ENCODE results near the gene NSG1. TPM values are rescaled to one million over a fixed set of nuclear protein-coding genes. Genes with fewer than 3 reads are reported as not detected.

NSG1 gene
- total RNA-seq, 5 donors from 2014 or later (not counting 1 experiment from before 2014, with no cell fraction given), result 14.2 to 42.8 (median 19.2) TPM

DNA sequence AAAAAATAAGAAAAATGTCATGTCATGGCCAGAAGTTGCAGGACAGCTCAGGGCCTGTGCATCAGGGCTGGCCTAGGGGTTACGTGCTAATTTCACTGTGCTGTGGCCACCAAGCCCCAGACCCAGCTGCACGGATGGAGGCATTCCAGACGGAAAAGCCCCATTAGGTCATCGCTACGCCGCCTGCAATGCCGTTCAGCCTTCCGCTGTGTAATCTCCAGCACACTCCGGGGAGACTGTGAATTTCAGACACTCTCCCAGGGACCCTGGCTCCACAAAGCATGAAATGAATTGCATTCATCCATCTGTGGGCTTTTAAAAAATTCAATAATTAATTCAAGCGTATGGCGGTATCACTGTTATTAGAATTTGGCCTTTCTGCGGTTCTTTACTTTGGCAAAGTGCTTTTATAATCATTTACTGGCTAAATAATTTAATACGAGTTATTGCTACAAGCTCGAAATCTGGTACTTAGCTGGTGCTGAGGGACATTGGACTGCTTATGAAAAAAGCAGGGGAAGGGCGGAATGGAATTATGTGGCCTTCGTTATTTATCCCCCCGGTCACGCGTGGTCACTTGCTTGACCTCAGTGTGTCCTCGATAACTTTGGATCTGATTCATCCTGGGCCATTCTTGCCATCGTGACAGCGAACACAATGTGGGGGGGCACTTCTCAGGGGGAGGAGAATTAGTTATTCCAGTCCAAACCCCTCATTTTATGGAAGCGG is 9.0 kb upstream of the NSG1 start:
- POLR2A ChIA-PET, result no interaction called here
- ATAC-seq (replicated peaks in 1 of 4) (no peak), DNase-seq (no peak)
- Mint-ChIP-seq H3K4me1 (no peaks in the 10 kb centered on the region), H3K27me3 (peaks cover 10 to 14% of the 10 kb centered on the region in 2 donors), H3K27ac (no peak overlapping the region), H3K4me3 (no peak overlapping the region), H3K36me3 (no peaks in the 10 kb centered on the region), H3K9me3 (peaks cover 0 to 7% (median 2%) of the 10 kb centered on the region in 3 donors)
- H3K27ac ChIP-seq (ENCODE audit: low read length), result no peak overlapping the region
- H3K27me3 ChIP-seq (replicated peaks in 1 of 2; ENCODE audit: control insufficient read depth in 2 of 2, extremely low read depth in 1 of 2, insufficient read depth in 2 of 2, low read length in 1 of 2), result peaks cover 2 to 35% of the 10 kb centered on the region in 2 experiments
- H3K4me3 ChIP-seq (ENCODE audit: control insufficient read depth in 1 of 2, extremely low read depth in 1 of 2, low read length in 1 of 2), result no peak overlapping the region
- no peaks in the 10 kb centered on the region for H3K9me3 ChIP-seq
- no peaks in the 10 kb centered on the region for H3K36me3 ChIP-seq (ENCODE audit: control insufficient read depth in 2 of 2, extremely low read depth in 1 of 2, insufficient read depth in 1 of 2, low read length in 1 of 2)
- no peaks in the 10 kb centered on the region for H3K4me1 ChIP-seq (ENCODE audit: control insufficient read depth in 1 of 2, extremely low read depth in 1 of 2, insufficient read depth in 2 of 2, low read length in 2 of 2)
- 89% methylated on average over 16 of the region's 23 CpGs for WGBS (ENCODE audit: insufficient coverage)
- CTCF ChIA-PET, result no interaction called here

DNA sequence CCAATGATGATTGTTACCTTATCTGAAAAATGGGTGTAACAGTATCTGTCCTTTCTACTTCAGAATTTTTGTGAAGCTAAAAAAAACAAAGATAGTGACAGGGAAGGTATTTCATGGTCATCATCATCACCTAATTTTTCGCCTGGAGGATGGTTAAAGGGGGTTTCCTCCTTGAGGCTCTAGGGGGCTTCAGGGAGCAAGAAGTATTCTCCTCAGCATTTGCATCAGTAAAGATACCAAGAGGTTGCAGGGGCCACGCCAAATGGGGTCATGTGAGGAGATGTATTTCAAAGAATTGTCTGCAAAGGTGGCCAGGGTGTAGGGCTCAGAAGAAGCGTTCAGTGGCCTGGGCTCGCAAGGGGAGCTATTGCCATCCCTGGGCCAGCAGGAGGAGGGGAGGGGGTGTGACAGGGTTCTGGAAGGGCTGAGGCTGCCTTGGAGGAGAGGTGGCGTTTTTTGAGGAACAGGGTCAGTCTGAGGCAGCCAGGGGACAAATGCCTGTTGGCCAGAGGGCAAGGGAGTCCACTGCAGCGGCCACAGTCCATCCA is 7.3 kb upstream of the NSG1 start:
- H3K9me3 ChIP-seq, result no peaks in the 10 kb centered on the region
- H3K4me3 Mint-ChIP-seq, result no peak overlapping the region
- H3K27ac Mint-ChIP-seq, result no peak overlapping the region

DNA sequence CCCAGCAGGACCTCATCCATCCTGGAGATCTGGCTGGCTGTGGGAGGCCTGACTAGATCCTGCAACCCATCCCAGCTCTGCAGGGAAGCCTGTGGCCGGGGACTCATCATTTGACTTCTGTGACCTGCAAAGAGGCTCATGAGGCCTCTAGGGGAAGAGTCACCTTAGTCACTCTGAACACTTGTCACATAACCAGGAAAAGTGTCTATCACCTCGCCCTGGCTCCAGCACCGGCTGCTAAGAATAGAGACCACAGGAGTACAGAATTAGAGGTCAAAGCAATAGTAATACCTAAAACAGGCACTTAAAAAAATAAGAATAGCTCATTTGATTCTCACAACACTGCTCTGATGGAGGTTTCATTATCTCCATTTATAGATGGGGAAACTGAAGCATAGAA is 3.8 kb upstream of the NSG1 start:
- Mint-ChIP-seq H3K4me1 (peaks cover 7 to 15% (median 10%) of the 10 kb centered on the region in 3 donors), H3K36me3 (no peaks in the 10 kb centered on the region), H3K27me3 (peaks cover 20 to 22% of the 10 kb centered on the region in 2 donors), H3K9me3 (no peaks in the 10 kb centered on the region), H3K27ac (no peak overlapping the region), H3K4me3 (no peak overlapping the region)
- DNase-seq, result no peak
- no peak for ATAC-seq (replicated peaks in 1 of 4)
- POLR2A ChIA-PET, result no interaction called here
- CTCF ChIA-PET, result no interaction called here
- no CpG with 5 or more reads among the region's 3 CpGs for WGBS (ENCODE audit: insufficient coverage)
- H3K36me3 ChIP-seq (ENCODE audit: control insufficient read depth in 2 of 2, extremely low read depth in 1 of 2, insufficient read depth in 1 of 2, low read length in 1 of 2), result no peaks in the 10 kb centered on the region
- H3K27ac ChIP-seq (ENCODE audit: low read length), result no peak overlapping the region
- H3K27me3 ChIP-seq (replicated peaks in 1 of 2; ENCODE audit: control insufficient read depth in 2 of 2, extremely low read depth in 1 of 2, insufficient read depth in 2 of 2, low read length in 1 of 2), result peaks cover 2 to 47% of the 10 kb centered on the region in 2 experiments
- peaks cover 2 to 24% of the 10 kb centered on the region in 2 experiments for H3K4me1 ChIP-seq (ENCODE audit: control insufficient read depth in 1 of 2, extremely low read depth in 1 of 2, insufficient read depth in 2 of 2, low read length in 2 of 2)
- no peaks in the 10 kb centered on the region for H3K9me3 ChIP-seq
- H3K4me3 ChIP-seq (ENCODE audit: control insufficient read depth in 1 of 2, extremely low read depth in 1 of 2, low read length in 1 of 2), result no peak overlapping the region

More for the DNA sequence above, 7.3 kb upstream of the NSG1 start:
- ATAC-seq (replicated peaks in 1 of 4) (no peak), DNase-seq (no peak)
- Mint-ChIP-seq H3K9me3 (peaks cover 0 to 3% (median 2%) of the 10 kb centered on the region in 3 donors), H3K27me3 (peaks cover 15 to 20% of the 10 kb centered on the region in 2 donors), H3K4me1 (peaks cover 0 to 2% (median under 1%) of the 10 kb centered on the region in 3 donors), H3K36me3 (no peaks in the 10 kb centered on the region)
- H3K4me3 ChIP-seq (ENCODE audit: control insufficient read depth in 1 of 2, extremely low read depth in 1 of 2, low read length in 1 of 2), result no peak overlapping the region
- CTCF ChIA-PET, result no interaction called here
- POLR2A ChIA-PET, result no interaction called here
- no peaks in the 10 kb centered on the region for H3K4me1 ChIP-seq (ENCODE audit: control insufficient read depth in 1 of 2, extremely low read depth in 1 of 2, insufficient read depth in 2 of 2, low read length in 2 of 2)
- 29% methylated on average over 5 of the region's 6 CpGs for WGBS (ENCODE audit: insufficient coverage)
- H3K27me3 ChIP-seq (replicated peaks in 1 of 2; ENCODE audit: control insufficient read depth in 2 of 2, extremely low read depth in 1 of 2, insufficient read depth in 2 of 2, low read length in 1 of 2), result peaks cover 2 to 36% of the 10 kb centered on the region in 2 experiments
- H3K27ac ChIP-seq (ENCODE audit: low read length), result no peak overlapping the region
- no peaks in the 10 kb centered on the region for H3K36me3 ChIP-seq (ENCODE audit: control insufficient read depth in 2 of 2, extremely low read depth in 1 of 2, insufficient read depth in 1 of 2, low read length in 1 of 2)

DNA sequence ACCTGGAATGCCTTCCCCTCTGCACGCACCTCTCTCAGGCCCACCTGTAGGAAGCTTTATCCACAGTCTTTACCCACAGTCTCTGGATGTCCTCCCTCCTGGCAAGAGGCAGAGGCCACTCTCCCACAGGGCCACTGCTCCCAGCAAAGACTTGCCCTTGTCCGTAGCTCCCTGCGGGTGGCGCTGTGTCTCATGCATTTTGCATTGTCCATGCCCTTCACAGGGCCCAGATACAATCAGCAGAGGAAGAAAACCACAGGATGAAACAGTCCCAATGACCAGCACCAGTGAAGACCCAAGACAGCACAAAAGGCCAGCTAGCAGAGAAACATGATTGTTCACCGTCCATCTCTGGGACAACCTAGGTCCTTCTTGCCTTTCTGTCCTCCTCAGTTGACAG is 2.1 kb upstream of the NSG1 start:
- CTCF ChIA-PET, result no interaction called here
- H3K27me3 ChIP-seq (replicated peaks in 1 of 2; ENCODE audit: control insufficient read depth in 2 of 2, extremely low read depth in 1 of 2, insufficient read depth in 2 of 2, low read length in 1 of 2), result peaks cover 2 to 44% of the 10 kb centered on the region in 2 experiments
- peak overlapping the region; percentile 3 to 88 (median 58) for H3K4me3 Mint-ChIP-seq
- POLR2A ChIA-PET, result no interaction called here
- DNase-seq, result peak in 4 of 35 experiments; percentile 7 to 34 (median 10)
- no peaks in the 10 kb centered on the region for H3K36me3 Mint-ChIP-seq
- no peak overlapping the region for H3K27ac Mint-ChIP-seq
- H3K4me1 ChIP-seq (ENCODE audit: control insufficient read depth in 1 of 2, extremely low read depth in 1 of 2, insufficient read depth in 2 of 2, low read length in 2 of 2), result peaks cover 2 to 30% of the 10 kb centered on the region in 2 experiments
- WGBS (ENCODE audit: insufficient coverage), result 59% methylated on average over 4 of the region's 5 CpGs
- H3K27me3 Mint-ChIP-seq, result peaks cover 18 to 29% of the 10 kb centered on the region in 2 donors
- H3K4me1 Mint-ChIP-seq, result peaks cover 11 to 21% (median 20%) of the 10 kb centered on the region in 3 donors
- no peaks in the 10 kb centered on the region for H3K9me3 ChIP-seq
- H3K27ac ChIP-seq (ENCODE audit: low read length), result no peak overlapping the region
- no peaks in the 10 kb centered on the region for H3K36me3 ChIP-seq (ENCODE audit: control insufficient read depth in 2 of 2, extremely low read depth in 1 of 2, insufficient read depth in 1 of 2, low read length in 1 of 2)
- ATAC-seq (replicated peaks in 1 of 4), result no peak
- no peak overlapping the region for H3K4me3 ChIP-seq (ENCODE audit: control insufficient read depth in 1 of 2, extremely low read depth in 1 of 2, low read length in 1 of 2)
- H3K9me3 Mint-ChIP-seq, result no peaks in the 10 kb centered on the region

DNA sequence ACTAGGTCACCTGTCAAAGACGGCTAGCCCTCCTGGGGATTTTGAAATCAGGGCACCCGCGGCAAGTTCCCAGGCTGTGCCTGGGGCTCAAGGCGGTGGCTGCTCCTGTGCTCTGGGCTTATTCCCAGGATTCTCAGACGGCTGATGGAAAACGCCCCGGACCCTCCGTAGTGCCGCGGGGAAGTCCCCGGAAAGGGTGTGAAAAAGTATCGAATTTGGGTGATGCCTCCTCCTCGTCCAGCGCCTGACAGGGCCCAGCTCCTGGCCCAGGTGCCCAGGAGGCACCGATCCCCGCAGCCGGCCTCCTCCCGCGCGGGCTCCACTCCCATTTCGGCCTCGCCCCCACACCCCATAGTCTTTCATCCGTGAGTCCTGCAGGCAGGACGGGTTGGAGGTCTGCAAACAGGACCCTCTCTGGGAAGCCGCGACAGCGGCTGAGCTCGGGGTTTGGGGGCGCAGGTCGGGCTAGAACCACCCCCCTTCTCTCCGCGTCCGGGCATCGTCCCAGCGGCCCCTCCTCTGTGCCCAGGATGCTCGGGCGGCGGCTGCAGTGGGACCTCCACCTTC is 1.1 kb upstream of the NSG1 start:
- ATAC-seq (replicated peaks in 1 of 4) (no peak), DNase-seq (peak in 1 of 35 experiments; percentile 8)
- no peak overlapping the region for H3K27ac ChIP-seq (ENCODE audit: low read length)
- peaks cover 18 to 26% of the 10 kb centered on the region in 2 donors for H3K27me3 Mint-ChIP-seq
- H3K27ac Mint-ChIP-seq, result no peak overlapping the region
- H3K4me1 ChIP-seq (ENCODE audit: control insufficient read depth in 1 of 2, extremely low read depth in 1 of 2, insufficient read depth in 2 of 2, low read length in 2 of 2), result peaks cover 2 to 30% of the 10 kb centered on the region in 2 experiments
- H3K36me3 ChIP-seq (ENCODE audit: control insufficient read depth in 2 of 2, extremely low read depth in 1 of 2, insufficient read depth in 1 of 2, low read length in 1 of 2), result no peaks in the 10 kb centered on the region
- H3K4me1 Mint-ChIP-seq, result peaks cover 11 to 21% (median 20%) of the 10 kb centered on the region in 3 donors
- ChIA-PET CTCF (no interaction called here), POLR2A (no interaction called here)
- H3K9me3 ChIP-seq, result no peaks in the 10 kb centered on the region
- H3K4me3 ChIP-seq (ENCODE audit: control insufficient read depth in 1 of 2, extremely low read depth in 1 of 2, low read length in 1 of 2), result peak overlapping the region; percentile 59 to 60
- no peaks in the 10 kb centered on the region for H3K9me3 Mint-ChIP-seq
- H3K27me3 ChIP-seq (replicated peaks in 1 of 2; ENCODE audit: control insufficient read depth in 2 of 2, extremely low read depth in 1 of 2, insufficient read depth in 2 of 2, low read length in 1 of 2), result peaks cover 2 to 43% of the 10 kb centered on the region in 2 experiments
- 6% methylated on average over 31 of the region's 38 CpGs for WGBS (ENCODE audit: insufficient coverage)
- H3K4me3 Mint-ChIP-seq, result peak overlapping the region; percentile 77 to 88 (median 86)
- no peaks in the 10 kb centered on the region for H3K36me3 Mint-ChIP-seq

DNA sequence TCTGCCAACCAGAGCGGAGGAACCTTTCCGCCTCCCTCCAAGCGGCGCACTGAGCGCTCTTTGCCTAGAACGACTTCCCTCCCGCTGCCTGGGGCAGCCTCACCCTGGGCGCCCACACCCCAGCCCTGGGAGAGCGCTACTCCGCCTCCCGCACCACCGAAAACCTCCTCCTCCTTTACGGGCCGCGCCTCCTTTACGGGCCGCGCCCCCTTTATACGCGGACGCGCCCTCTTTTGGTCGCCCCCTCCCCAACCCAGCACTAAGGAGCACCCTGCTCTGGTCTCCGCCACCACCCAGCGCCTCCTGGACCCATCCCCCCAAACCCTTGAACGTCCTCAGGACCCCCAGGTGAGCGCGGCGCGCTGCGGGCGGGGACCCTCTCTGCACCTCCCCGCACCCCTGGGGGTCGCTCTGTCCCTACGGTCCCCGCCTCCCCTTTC is 586 bp upstream of the NSG1 start:
- ChIA-PET CTCF (no interaction called here), POLR2A (no interaction called here)
- Histone ChIP-seq H3K4me1 (ENCODE audit: control insufficient read depth in 1 of 2, extremely low read depth in 1 of 2, insufficient read depth in 2 of 2, low read length in 2 of 2) (peaks cover 2 to 30% of the 10 kb centered on the region in 2 experiments), H3K36me3 (ENCODE audit: control insufficient read depth in 2 of 2, extremely low read depth in 1 of 2, insufficient read depth in 1 of 2, low read length in 1 of 2) (no peaks in the 10 kb centered on the region), H3K4me3 (ENCODE audit: control insufficient read depth in 1 of 2, extremely low read depth in 1 of 2, low read length in 1 of 2) (peak overlapping the region; percentile 59 to 60), H3K27me3 (replicated peaks in 1 of 2; ENCODE audit: control insufficient read depth in 2 of 2, extremely low read depth in 1 of 2, insufficient read depth in 2 of 2, low read length in 1 of 2) (peaks cover 2 to 42% of the 10 kb centered on the region in 2 experiments), H3K27ac (ENCODE audit: low read length) (no peak overlapping the region), H3K9me3 (no peaks in the 10 kb centered on the region)
- no peaks in the 10 kb centered on the region for H3K9me3 Mint-ChIP-seq
- no peaks in the 10 kb centered on the region for H3K36me3 Mint-ChIP-seq
- H3K4me1 Mint-ChIP-seq, result peaks cover 11 to 21% (median 20%) of the 10 kb centered on the region in 3 donors
- peaks cover 18 to 26% of the 10 kb centered on the region in 2 donors for H3K27me3 Mint-ChIP-seq
- peak overlapping the region; percentile 77 to 88 (median 86) for H3K4me3 Mint-ChIP-seq
- H3K27ac Mint-ChIP-seq, result peak overlapping the region in 1 of 2 donors; percentile 61
- DNase-seq (peak in 21 of 35 experiments; percentile 6 to 50 (median 22)), ATAC-seq (replicated peaks in 1 of 4) (peak; percentile 52 to 70 (median 59))
- WGBS (ENCODE audit: insufficient coverage), result 0% methylated on average over 36 of the region's 36 CpGs
